CD4-positive, alpha-beta T cell (primary cell): ENCODE data around the gene ANKH. TPM values are rescaled to one million over a fixed set of nuclear protein-coding genes. Genes with fewer than 3 reads are reported as not detected.

Experiments used
- ATAC-seq: fragments of 200-7000 bp; cut with Tn5 transposase; one replicate; pipeline ENCODE4 v1.10.0; 2022; ENCODE audit warnings: mild to moderate bottlenecking; ENCODE audit not compliant: poor library complexity
- CTCF ChIA-PET: fragments of 350-600 bp; sonication (Branson Sonifier 250); formaldehyde crosslinking; loops from one replicate; lab custom pipeline; 2021; ENCODE audit warnings: antibody characterized with exemption, inconsistent platforms; lab: Charles Lee
- POLR2A ChIA-PET: fragments of 350-600 bp; sonication (Branson Sonifier 250); formaldehyde crosslinking; loops from one replicate; lab custom pipeline; 2021; ENCODE audit warnings: antibody characterized with exemption, inconsistent platforms; lab: Charles Lee
- DNase-seq, 14 experiments: peaks; one replicate each; pipeline ENCODE4 v3.0.0-alpha.2; 2013 to 2020; ENCODE audit warnings: mixed read lengths in 2 of 14
- H3K27ac ChIP-seq, 2 donors: one replicate each; pipeline versions ENCODE4 v1.5.1 to v1.7.0; 2013; ENCODE audit warnings: low read length in 2 of 2, low read depth in 1 of 2, mild to moderate bottlenecking in 1 of 2
- H3K27me3 ChIP-seq, 2 experiments: 1 replicate in 1 of 2; 2 replicates in 1 of 2; pipeline versions ENCODE4 v1.6.1 to v1.7.0; 2013; ENCODE audit warnings: low read length in 2 of 2, control low read depth in 1 of 2, mild to moderate bottlenecking in 1 of 2, moderate library complexity in 1 of 2; ENCODE audit not compliant: insufficient read depth in 2 of 2, control insufficient read depth in 1 of 2
- H3K36me3 ChIP-seq: one replicate; pipeline ENCODE4 v1.6.1; 2013; ENCODE audit warnings: low read length, control low read depth; ENCODE audit not compliant: insufficient read depth
- H3K4me1 ChIP-seq: one replicate; pipeline ENCODE4 v1.6.1; 2013; ENCODE audit warnings: low read length, control low read depth; ENCODE audit not compliant: insufficient read depth
- H3K4me3 ChIP-seq: one replicate; pipeline ENCODE4 v1.5.1; 2013; ENCODE audit warnings: mild to moderate bottlenecking, low read length, moderate library complexity
- H3K9me3 ChIP-seq, 2 experiments: 1 replicate in 1 of 2; 2 replicates in 1 of 2; pipeline versions ENCODE4 v1.6.1 to v1.7.0; 2013; ENCODE audit warnings: low read length in 2 of 2, mild to moderate bottlenecking in 2 of 2, control low read depth in 1 of 2, moderate library complexity in 1 of 2; ENCODE audit not compliant: control insufficient read depth in 1 of 2, insufficient read depth in 1 of 2
- H3K27ac Mint-ChIP-seq: one replicate; pipeline ENCODE4 v1.8.0; 2020; ENCODE audit warnings: mixed read lengths
- H3K27me3 Mint-ChIP-seq: one replicate; pipeline ENCODE4 v1.8.0; 2021; ENCODE audit warnings: mixed read lengths
- H3K36me3 Mint-ChIP-seq: one replicate; pipeline ENCODE4 v1.8.0; 2021; ENCODE audit warnings: low read depth, mixed read lengths
- H3K4me1 Mint-ChIP-seq: one replicate; pipeline ENCODE4 v1.8.0; 2021; ENCODE audit warnings: low read depth, mixed read lengths
- H3K4me3 Mint-ChIP-seq: one replicate; pipeline ENCODE4 v1.8.0; 2020; ENCODE audit warnings: mild to moderate bottlenecking, mixed read lengths
- H3K9me3 Mint-ChIP-seq: one replicate; pipeline ENCODE4 v1.8.0; 2020; ENCODE audit warnings: mixed read lengths
- CTCF ChIP-seq: fragments of 200-600 bp; IDR thresholded peaks from one replicate; pipeline ENCODE4 v1.8.0; 2022; ENCODE audit warnings: antibody characterized with exemption, mild to moderate bottlenecking
- intact Hi-C, 2 experiments: fragments of 100-400 bp; cut with DNase I in 1 of 2; cut with micrococcal nuclease in 1 of 2; formaldehyde crosslinking; loops; one replicate each; pipeline versions ENCODE4 v1.15.1 to v1.9.0; 2023 to 2025; cut with DNase I, micrococcal nuclease
- total RNA-seq, 174 experiments: library from RNA in 2 of 174; stranded (reverse) in 2 of 174; gene quantifications; one replicate each; pipeline ENCODE4 v1.2.3 and lab custom pipeline; 2021 to 2026

Gene ANKH
- total RNA-seq, 2 experiments from 2014 or later = 69.5 to 72.3 TPM

- peaks cover 55% of the 10 kb centered on the region for H3K4me1 ChIP-seq
- H3K36me3 ChIP-seq = peaks cover 16% of the 10 kb centered on the region
- no peak overlapping the region for H3K27ac ChIP-seq
- Mint-ChIP-seq H3K4me3 (peak overlapping the region; percentile 5), H3K27me3 (no peaks in the 10 kb centered on the region), H3K36me3 (peaks cover 49% of the 10 kb centered on the region), H3K9me3 (no peaks in the 10 kb centered on the region), H3K4me1 (peaks cover 82% of the 10 kb centered on the region), H3K27ac (peak overlapping the region; percentile 78)
- no peak for TF ChIP-seq CTCF
- no peaks in the 10 kb centered on the region for H3K9me3 ChIP-seq
- no peaks in the 10 kb centered on the region for H3K27me3 ChIP-seq
- ChIA-PET POLR2A (interaction anchor here (0.6 to 1.0 kb wide), 3 partner anchors 8 to 259 kb away, joined by 3 read pairs; partner anchors contain the start of gene OTULIN), CTCF (interaction anchor here (2.7 kb wide), 1 partner anchor 12 kb away, joined by 11 read pairs; no protein-coding TSS in a partner anchor)
- intact Hi-C loops = no loop called here
- H3K4me3 ChIP-seq = no peak overlapping the region
- DNase-seq (no peak), ATAC-seq (no peak)
Measured at GRCh38 chr5:14672484-14673394, 198.8 kb downstream of the ANKH start.

- no peak overlapping the region for H3K4me3 Mint-ChIP-seq
- no peaks in the 10 kb centered on the region for H3K27me3 ChIP-seq
- H3K4me3 ChIP-seq = no peak overlapping the region
- no peak for ATAC-seq
- peaks cover 87% of the 10 kb centered on the region for H3K4me1 Mint-ChIP-seq
- H3K9me3 ChIP-seq = no peaks in the 10 kb centered on the region
- no peak for TF ChIP-seq CTCF
- no peaks in the 10 kb centered on the region for H3K9me3 Mint-ChIP-seq
- peaks cover 52% of the 10 kb centered on the region for H3K36me3 Mint-ChIP-seq
- intact Hi-C loops = no loop called here
- peak overlapping the region; percentile 78 for H3K27ac Mint-ChIP-seq
- H3K36me3 ChIP-seq = peaks cover 16% of the 10 kb centered on the region
- H3K4me1 ChIP-seq = peaks cover 61% of the 10 kb centered on the region
- CTCF ChIA-PET = interaction anchor here (1.4 to 2.7 kb wide), 2 partner anchors 13 to 199 kb away, joined by 4 to 11 read pairs; no protein-coding TSS in a partner anchor
- POLR2A ChIA-PET = interaction anchor here (0.6 to 1.0 kb wide), 3 partner anchors 8 to 259 kb away, joined by 3 read pairs; partner anchors contain the start of gene OTULIN
- H3K27me3 Mint-ChIP-seq = no peaks in the 10 kb centered on the region
- peak overlapping the region in 1 of 2 donors; percentile 33 for H3K27ac ChIP-seq
- DNase-seq = no peak
Measured at GRCh38 chr5:14672082-14672481, 199.5 kb downstream of the ANKH start.

GRCh38 chr5:14671414-14671813 is 200.2 kb downstream of the ANKH start:
- Histone ChIP-seq H3K9me3 (no peaks in the 10 kb centered on the region), H3K36me3 (peaks cover 16% of the 10 kb centered on the region), H3K27ac (peak overlapping the region in 1 of 2 donors; percentile 33), H3K4me3 (no peak overlapping the region), H3K4me1 (peaks cover 65% of the 10 kb centered on the region), H3K27me3 (no peaks in the 10 kb centered on the region)
- H3K36me3 Mint-ChIP-seq = peaks cover 47% of the 10 kb centered on the region
- no peak for TF ChIP-seq CTCF
- no peaks in the 10 kb centered on the region for H3K27me3 Mint-ChIP-seq
- H3K4me3 Mint-ChIP-seq = peak overlapping the region; percentile 23
- intact Hi-C loops = no loop called here
- ChIA-PET CTCF (interaction anchor here (1.4 to 2.7 kb wide), 2 partner anchors 14 to 199 kb away, joined by 4 to 11 read pairs; no protein-coding TSS in a partner anchor), POLR2A (no interaction called here)
- peak overlapping the region; percentile 78 for H3K27ac Mint-ChIP-seq
- no peaks in the 10 kb centered on the region for H3K9me3 Mint-ChIP-seq
- DNase-seq (peak in 3 of 14 experiments; percentile 47 to 72 (median 69)), ATAC-seq (peak; percentile 49)
- peaks cover 89% of the 10 kb centered on the region for H3K4me1 Mint-ChIP-seq
